ENCODE data around the gene SAMD13. TPM values are rescaled to one million over a fixed set of nuclear protein-coding genes. Genes with fewer than 3 reads are reported as not detected.

Gene SAMD13
- total RNA-seq, 1 donor from 2014 or later, result 14.3 TPM

DNA sequence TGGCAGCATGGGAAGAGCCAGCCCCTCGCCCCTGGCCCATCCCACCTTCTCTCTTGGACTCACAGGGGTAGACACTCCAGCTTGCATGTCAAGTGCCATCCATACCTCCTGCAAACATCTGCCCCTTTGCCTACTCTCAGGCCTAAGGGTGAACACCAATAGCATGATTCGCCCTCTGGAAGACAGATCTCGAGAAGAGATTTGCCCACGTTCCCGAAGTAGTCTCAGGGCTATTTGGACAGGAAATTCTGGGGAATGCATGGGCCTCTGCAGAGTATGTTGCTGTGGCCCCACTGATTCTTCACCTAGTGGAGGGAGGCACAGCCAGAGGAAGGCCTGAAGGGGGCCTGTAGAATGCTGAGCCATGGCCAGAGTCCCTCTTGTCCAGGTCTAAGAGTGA lies 66.9 kb downstream of the SAMD13 start:
- Mint-ChIP-seq H3K27me3 (no peaks in the 10 kb centered on the region), H3K27ac (no peak overlapping the region)

GRCh38 chr1:84370266-84370665 lies 68.8 kb downstream of the SAMD13 start:
- H3K27ac Mint-ChIP-seq, result no peak overlapping the region
- peaks cover 4% of the 10 kb centered on the region for H3K4me1 Mint-ChIP-seq (ENCODE audit: low read depth)
- TF ChIP-seq, protein P1, sequence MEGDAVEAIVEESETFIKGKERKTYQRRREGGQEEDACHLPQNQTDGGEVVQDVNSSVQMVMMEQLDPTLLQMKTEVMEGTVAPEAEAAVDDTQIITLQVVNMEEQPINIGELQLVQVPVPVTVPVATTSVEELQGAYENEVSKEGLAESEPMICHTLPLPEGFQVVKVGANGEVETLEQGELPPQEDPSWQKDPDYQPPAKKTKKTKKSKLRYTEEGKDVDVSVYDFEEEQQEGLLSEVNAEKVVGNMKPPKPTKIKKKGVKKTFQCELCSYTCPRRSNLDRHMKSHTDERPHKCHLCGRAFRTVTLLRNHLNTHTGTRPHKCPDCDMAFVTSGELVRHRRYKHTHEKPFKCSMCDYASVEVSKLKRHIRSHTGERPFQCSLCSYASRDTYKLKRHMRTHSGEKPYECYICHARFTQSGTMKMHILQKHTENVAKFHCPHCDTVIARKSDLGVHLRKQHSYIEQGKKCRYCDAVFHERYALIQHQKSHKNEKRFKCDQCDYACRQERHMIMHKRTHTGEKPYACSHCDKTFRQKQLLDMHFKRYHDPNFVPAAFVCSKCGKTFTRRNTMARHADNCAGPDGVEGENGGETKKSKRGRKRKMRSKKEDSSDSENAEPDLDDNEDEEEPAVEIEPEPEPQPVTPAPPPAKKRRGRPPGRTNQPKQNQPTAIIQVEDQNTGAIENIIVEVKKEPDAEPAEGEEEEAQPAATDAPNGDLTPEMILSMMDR (IDR thresholded peaks at IDR 0.05; ENCODE audit: unreplicated experiment), result no peak
- peaks cover 16% of the 10 kb centered on the region for H3K9me3 Mint-ChIP-seq (ENCODE audit: low read depth)
- no peak for DNase-seq (ENCODE audit: low spot score, unreplicated experiment)
- no peaks in the 10 kb centered on the region for H3K27me3 Mint-ChIP-seq
- H3K4me3 Mint-ChIP-seq (ENCODE audit: low read depth), result no peak overlapping the region
- peaks cover 5% of the 10 kb centered on the region for H3K36me3 Mint-ChIP-seq (ENCODE audit: insufficient read depth)

More for the DNA sequence above, 66.9 kb downstream of the SAMD13 start:
- peaks cover 16% of the 10 kb centered on the region for H3K9me3 Mint-ChIP-seq (ENCODE audit: low read depth)
- no peak for DNase-seq (ENCODE audit: low spot score, unreplicated experiment)
- H3K4me1 Mint-ChIP-seq (ENCODE audit: low read depth), result peaks cover 4% of the 10 kb centered on the region
- peaks cover 5% of the 10 kb centered on the region for H3K36me3 Mint-ChIP-seq (ENCODE audit: insufficient read depth)
- no peak overlapping the region for H3K4me3 Mint-ChIP-seq (ENCODE audit: low read depth)
- TF ChIP-seq, protein P1 (IDR thresholded peaks at IDR 0.05; ENCODE audit: unreplicated experiment), result no peak

DNA sequence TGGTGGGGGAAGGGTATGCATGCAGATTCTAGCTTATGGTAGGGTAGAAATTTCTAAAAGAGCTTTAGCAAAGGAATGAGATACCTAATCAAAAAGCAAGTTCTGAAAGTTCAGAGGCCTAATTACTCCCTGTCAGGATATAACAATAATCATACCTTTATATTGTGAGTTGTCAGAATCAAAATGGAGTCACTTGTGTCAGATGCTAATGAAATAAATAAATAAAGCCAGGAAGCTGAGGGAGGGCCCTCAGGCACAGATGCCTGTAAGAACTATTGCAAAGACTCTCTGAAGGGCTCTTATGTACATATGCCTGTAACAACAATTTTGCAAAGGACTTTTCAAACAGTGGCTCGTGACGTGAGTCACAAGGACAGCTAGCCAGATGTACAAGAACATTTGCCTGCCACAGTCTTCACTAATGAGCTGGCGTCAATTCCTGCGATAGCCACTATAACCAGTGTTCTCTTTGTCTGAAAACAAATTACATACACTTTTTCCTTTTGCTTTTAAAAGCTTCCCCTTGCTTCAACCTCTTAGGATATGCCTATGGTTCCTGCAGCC lies 69.4 kb downstream of the SAMD13 start:
- H3K27me3 Mint-ChIP-seq, result no peaks in the 10 kb centered on the region
- DNase-seq (ENCODE audit: low spot score, unreplicated experiment), result no peak
- H3K9me3 Mint-ChIP-seq (ENCODE audit: low read depth), result peaks cover 16% of the 10 kb centered on the region
- H3K27ac Mint-ChIP-seq, result no peak overlapping the region
- TF ChIP-seq, protein P1 (IDR thresholded peaks at IDR 0.05; ENCODE audit: unreplicated experiment), result no peak
- H3K36me3 Mint-ChIP-seq (ENCODE audit: insufficient read depth), result peaks cover 5% of the 10 kb centered on the region
- peaks cover under 1% of the 10 kb centered on the region for H3K4me1 Mint-ChIP-seq (ENCODE audit: low read depth)
- no peak overlapping the region for H3K4me3 Mint-ChIP-seq (ENCODE audit: low read depth)

DNA sequence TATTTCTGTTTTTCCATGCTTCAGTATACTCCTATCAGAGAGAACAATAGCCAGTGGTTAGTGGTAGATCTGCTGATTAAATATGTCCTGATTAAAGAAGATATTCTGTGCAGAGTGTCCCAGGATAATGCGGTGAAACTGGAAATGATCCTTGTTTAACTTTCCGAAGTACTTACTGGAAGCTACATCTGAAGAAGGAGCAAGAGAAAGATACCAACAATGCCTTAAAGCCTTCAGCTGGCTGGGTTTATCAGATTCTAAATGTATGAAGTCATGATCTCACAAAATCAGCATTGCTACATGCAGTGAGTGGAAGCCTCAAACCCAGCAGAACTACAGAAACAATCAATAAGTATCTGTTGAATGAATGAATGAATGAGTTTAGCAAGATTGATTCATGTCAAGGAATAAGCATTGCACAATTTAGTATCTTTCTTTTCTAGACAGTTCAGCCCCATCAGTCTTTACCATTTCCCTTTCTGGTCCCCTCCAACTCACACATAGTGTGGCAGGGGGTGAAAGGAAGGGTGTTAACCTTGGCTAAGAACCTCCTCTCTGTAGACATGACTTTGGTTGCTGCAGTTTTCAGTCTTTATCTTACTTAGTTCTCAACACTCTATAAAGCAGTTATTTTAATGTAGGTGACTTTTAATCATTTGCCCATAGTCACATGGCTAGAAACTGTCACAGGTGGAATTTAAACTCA lies 72.1 kb downstream of the SAMD13 start:
- Mint-ChIP-seq H3K27me3 (no peaks in the 10 kb centered on the region), H3K36me3 (ENCODE audit: insufficient read depth) (no peaks in the 10 kb centered on the region), H3K27ac (no peak overlapping the region), H3K4me1 (ENCODE audit: low read depth) (no peaks in the 10 kb centered on the region), H3K4me3 (ENCODE audit: low read depth) (no peak overlapping the region), H3K9me3 (ENCODE audit: low read depth) (peaks cover 7% of the 10 kb centered on the region)
- no peak for DNase-seq (ENCODE audit: low spot score, unreplicated experiment)
- TF ChIP-seq, protein P1 (IDR thresholded peaks at IDR 0.05; ENCODE audit: unreplicated experiment), result no peak

DNA sequence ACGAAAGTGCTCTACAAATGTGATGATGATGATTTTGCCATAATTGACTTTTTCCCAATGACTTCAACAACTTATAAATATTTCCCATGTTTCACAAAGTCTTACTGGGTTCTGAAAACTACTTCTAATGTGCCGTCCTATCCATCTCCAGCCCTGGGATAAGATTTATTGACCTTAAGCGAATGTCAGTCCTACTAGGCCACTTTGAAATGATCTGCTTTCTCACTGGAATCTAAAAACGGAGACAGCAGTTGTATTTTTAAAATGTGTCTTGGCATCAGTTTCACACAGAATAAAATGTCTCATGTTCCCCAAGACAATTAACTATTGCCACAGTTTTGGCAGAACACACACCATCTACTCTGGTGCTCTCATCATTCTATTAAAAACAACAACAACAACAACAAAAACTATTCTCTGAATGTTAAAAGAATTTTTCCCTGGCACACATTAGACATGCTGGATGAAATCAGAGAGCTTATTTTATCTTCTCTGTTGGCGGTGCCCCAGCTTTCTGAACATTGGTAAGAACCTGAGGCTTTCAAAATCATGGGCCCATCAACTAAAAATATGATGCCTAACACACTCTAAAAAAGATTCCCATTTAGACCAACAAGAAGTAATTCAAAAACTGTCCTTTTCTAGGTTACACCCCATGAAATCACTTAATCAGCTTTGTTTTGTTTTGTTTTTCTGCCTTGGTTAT lies 73.6 kb downstream of the SAMD13 start:
- Mint-ChIP-seq H3K36me3 (ENCODE audit: insufficient read depth) (no peaks in the 10 kb centered on the region), H3K9me3 (ENCODE audit: low read depth) (no peaks in the 10 kb centered on the region), H3K4me1 (ENCODE audit: low read depth) (no peaks in the 10 kb centered on the region)

More for the DNA sequence above, 73.6 kb downstream of the SAMD13 start:
- no peak overlapping the region for H3K4me3 Mint-ChIP-seq (ENCODE audit: low read depth)
- no peak for DNase-seq (ENCODE audit: low spot score, unreplicated experiment)
- no peaks in the 10 kb centered on the region for H3K27me3 Mint-ChIP-seq
- no peak overlapping the region for H3K27ac Mint-ChIP-seq
- TF ChIP-seq, protein P1 (IDR thresholded peaks at IDR 0.05; ENCODE audit: unreplicated experiment), result no peak

All from progenitor cell of endocrine pancreas (in vitro differentiated cells).